ENCODE results near the gene TRA2B.
"Not testable (repeated sequence)": the region's sequence is repeated elsewhere in the genome, so short reads cannot be mapped to it uniquely, and the experiment has no call there.

Gene TRA2B

GRCh38 chr3:185927501-185928200 lies 10.2 kb downstream of the TRA2B start:
- no peak for DNase-seq (ENCODE audit: low read depth, low spot score)

DNA sequence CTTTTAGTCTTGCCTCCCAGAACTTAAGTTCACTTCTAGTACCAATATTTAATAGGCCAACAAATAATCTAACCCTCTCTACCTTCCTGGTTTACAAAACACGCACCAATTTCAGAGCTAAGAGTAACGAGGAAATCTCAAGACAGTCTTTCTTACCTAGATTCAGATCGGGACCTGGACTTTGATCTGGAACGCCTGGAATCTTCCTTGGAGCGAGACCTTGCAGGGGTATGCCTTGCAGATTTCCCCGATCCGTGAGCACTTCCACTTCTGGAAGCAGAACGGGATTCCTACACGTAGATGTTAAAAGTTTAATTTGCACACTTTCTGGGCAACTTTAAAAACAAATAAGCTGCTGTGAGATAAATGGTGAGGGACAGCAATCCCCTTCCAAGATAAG lies 11.4 kb downstream of the TRA2B start:
- no peak for DNase-seq (ENCODE audit: low read depth, low spot score)

GRCh38 chr3:185925353-185925752 lies 12.5 kb downstream of the TRA2B start:
- DNase-seq (ENCODE audit: low read depth, low spot score): no peak

- DNase-seq (ENCODE audit: low read depth, low spot score): no peak
These were observed 13.4 kb downstream of the TRA2B start for GRCh38 chr3:185924375-185924774.

DNA sequence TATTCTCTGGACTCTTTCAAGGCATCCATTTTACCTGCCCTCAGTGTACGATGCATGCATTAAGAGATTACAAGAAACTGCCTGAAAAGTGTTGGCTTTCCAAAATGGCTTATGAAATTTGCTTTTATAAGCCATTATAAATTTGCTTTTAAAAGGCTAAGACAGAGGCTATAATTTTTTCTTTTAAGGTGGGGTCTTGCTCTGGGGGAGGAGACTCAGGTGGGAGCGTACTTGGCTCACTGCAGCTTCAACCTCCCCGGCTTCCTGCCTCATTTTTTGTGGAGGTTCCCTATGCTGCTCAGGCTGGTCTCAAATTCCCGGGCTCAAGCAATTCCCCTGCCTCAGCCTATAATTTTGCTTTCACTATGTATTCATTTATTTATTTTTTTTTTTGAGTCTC lies 17.6 kb downstream of the TRA2B start:
- no peak for DNase-seq (ENCODE audit: low read depth, low spot score)

DNA sequence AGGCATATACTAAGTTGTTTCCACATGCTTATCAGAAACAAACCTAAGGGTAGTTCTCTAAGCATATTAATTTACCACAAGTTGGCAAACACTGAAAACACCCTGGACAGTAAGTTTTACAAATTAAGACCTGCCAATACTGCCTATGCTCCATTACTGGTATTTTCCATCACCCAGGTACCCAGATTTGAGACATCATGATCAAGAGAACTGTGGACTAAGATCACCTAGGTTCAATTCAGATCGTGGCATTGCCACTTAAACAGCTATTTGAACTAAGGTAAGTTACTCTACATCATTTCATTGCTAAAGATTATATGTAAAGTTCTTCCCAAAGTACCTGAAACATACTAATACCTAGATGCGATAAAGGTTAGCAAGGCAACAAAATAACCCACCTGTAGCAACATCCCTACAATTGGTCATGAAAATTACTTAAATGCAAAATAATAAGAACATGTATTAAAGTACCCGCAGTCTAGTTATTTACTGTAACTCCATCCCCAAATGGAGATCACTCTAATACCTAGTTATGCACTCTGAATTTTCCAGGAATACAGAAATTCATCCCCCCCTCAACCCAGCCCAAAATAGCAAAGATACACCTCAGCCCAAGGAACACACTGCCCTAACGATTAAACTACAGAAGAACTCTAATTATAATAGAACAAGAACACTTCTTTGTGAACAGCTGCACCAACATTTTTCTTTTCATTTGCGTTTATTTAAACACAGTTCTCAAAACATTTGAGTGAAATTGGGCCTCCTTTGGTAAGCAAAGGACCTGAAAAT lies 21.6 kb downstream of the TRA2B start:
- DNase-seq (ENCODE audit: low read depth, low spot score): no peak

GRCh38 chr3:185915642-185916041 lies 22.2 kb downstream of the TRA2B start:
- DNase-seq (ENCODE audit: low read depth, low spot score): no peak

- no peak for DNase-seq (ENCODE audit: low read depth, low spot score)
These were observed 22.7 kb downstream of the TRA2B start for GRCh38 chr3:185914911-185915629.

GRCh38 chr3:185912929-185913901 lies 24.6 kb downstream of the TRA2B start:
- no peak for DNase-seq (ENCODE audit: low read depth, low spot score)

DNA sequence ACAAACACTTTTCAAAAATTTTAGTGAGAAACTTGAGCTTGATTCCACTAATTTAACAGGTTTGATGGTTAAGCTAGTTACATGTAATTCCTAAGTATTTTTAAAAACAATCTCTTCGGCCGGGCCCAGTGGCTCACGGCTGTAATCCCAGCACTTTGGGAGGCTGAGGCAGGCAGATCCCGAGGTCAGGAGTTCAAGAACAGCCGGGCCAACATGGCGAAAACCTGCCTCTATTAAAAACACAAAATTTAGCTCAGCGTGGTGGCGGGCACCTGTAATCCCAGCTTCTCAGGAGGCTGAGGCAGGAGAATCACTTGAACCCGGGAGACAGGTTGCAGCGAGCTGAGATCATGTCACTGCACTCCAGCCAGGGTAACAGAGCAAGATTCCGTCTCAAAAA lies 25.3 kb downstream of the TRA2B start:
- no peak for DNase-seq (ENCODE audit: low read depth, low spot score)

DNA sequence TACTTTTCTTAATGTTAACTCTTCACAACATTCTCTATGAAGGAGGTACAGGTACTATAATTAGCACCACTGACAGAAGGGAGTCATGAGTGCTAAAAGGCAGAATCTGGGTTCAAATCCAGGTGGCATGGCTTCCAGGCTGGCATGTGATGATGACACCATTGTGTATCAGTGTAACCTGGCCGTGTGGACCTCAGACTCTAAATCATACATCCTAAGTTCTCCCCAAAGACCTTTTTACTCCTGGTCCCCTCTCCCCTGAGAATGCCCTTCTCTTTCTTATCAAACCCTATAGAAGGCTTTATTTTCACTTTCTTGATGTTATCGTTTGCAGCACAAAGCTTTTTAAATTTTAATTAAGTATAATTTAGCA lies 26.8 kb downstream of the TRA2B start:
- DNase-seq (ENCODE audit: low read depth, low spot score): not testable (repeated sequence)

GRCh38 chr3:185910322-185911075 lies 27.3 kb downstream of the TRA2B start:
- not testable (repeated sequence) for DNase-seq (ENCODE audit: low read depth, low spot score)

GRCh38 chr3:185909913-185910312 lies 27.9 kb downstream of the TRA2B start:
- not testable (repeated sequence) for DNase-seq (ENCODE audit: low read depth, low spot score)

GRCh38 chr3:185900228-185900627 lies 37.6 kb downstream of the TRA2B start:
- DNase-seq (ENCODE audit: low read depth, low spot score): no peak

- DNase-seq (ENCODE audit: low read depth, low spot score): no peak
These were observed 41.2 kb downstream of the TRA2B start for GRCh38 chr3:185896636-185897035.

DNA sequence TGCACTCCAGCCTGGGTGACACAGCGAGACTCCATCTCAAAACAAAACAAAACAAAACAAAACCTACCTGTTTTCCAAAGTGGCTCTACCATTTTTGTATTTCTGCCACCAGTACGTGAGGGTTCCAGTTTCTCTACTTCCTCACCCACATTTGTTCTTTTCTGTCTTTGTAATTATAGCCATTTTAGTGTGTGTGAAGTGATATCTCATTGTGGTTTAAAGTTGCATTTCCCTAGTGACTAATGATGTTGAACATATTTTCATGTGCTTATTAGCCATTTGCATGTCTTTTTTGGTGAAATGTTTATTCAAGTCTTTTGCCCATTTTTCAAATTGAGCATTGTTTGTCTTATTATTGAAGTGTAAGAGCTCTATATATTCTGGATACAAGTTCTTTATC lies 50.7 kb downstream of the TRA2B start:
- DNase-seq (ENCODE audit: low read depth, low spot score): no peak

- DNase-seq (ENCODE audit: low read depth, low spot score): no peak
These were observed 53.2 kb downstream of the TRA2B start for GRCh38 chr3:185884641-185885040.

DNA sequence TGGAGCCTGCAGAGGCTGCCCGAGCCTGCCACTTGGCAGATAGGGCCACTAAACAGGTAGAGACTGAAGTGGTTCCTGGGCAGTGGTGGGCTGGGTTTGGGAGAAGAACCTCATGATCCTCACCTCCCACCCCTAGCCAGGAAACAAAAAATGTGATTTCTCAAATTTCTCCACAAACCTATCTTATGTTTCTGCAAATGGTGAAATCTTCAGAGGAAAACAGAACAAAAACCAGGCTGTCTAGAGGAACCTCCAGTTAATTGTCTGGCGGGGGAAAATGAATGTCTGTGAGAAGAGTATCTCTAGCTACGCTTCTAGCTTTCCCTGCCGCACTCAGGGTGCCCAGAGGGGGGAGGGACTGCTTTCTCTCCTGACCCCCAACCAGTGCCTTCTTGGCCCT lies 55.9 kb downstream of the TRA2B start:
- DNase-seq (ENCODE audit: low read depth, low spot score): no peak

GRCh38 chr3:185880600-185880999 lies 57.2 kb downstream of the TRA2B start:
- no peak for DNase-seq (ENCODE audit: low read depth, low spot score)

DNA sequence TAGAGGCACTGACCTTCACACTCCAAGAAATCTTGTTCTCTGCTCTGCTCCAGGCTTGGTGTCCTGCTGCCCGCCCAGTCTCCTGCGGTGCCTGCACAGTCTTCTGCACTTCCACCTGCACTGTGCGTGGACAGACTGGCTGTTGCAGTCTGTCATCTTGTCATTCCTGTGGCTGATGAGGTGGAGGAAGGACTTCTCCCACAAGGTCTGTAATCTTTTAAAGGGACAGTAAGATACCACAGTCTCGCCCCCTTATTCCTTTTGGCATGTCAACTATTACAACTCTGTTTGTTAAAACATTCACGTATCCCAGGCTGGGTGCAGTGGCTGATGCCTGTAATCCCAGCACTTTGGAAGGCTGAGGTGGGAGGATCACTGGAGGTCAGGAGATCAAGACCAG lies 58.9 kb downstream of the TRA2B start:
- DNase-seq (ENCODE audit: low read depth, low spot score): no peak

DNA sequence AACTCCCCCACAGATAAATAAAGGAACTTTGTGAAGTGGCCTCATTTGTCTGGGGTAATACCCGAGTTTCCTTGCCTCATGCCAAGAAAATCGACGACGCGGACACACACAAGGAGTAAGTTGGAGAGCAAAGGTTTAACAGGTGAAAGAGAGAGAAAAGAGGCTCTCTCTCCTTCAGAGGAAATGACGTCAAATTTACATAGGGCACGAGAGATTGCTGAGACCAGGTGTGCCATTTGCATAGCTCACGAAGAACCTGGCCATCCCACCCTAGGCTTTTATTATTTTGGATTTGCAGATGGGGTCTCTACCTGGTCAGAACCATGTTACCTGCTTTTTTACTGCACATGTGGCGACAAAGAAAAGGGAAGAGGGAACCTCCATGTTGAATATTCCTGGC lies 63.7 kb downstream of the TRA2B start:
- DNase-seq (ENCODE audit: low read depth, low spot score): no peak
